Endothelial cell of umbilical vein (primary cell): Measurements from ENCODE around the gene COL28A1.

ENCODE experiments used
- FOS ChIP-seq: IDR thresholded peaks from 2 replicates; pipeline ENCODE4 v1.6.1; 2011; ENCODE audit warnings: mild to moderate bottlenecking, low read length, moderate library complexity, borderline replicate concordance; ENCODE audit not compliant: insufficient read depth
- POLR2AphosphoS5 ChIP-seq: IDR thresholded peaks from 2 replicates; pipeline ENCODE4 v1.6.1; 2012; ENCODE audit warnings: low read depth, mild to moderate bottlenecking, control low read depth, low read length, moderate library complexity; ENCODE audit not compliant: insufficient read depth
- TF ChIP-seq, protein P1 (sequence below), 2 donors: IDR thresholded peaks; 1 replicate in 1 of 2; 2 replicates in 1 of 2; pipeline ENCODE4 v1.5.1; 2011; ENCODE audit warnings: low read length in 2 of 2, mild to moderate bottlenecking in 2 of 2, moderate library complexity in 2 of 2, control low read depth in 1 of 2, inconsistent platforms in 1 of 2, low read depth in 1 of 2; ENCODE audit not compliant: insufficient read depth in 1 of 2; ENCODE audit errors: extremely low read depth in 1 of 2

DNA sequence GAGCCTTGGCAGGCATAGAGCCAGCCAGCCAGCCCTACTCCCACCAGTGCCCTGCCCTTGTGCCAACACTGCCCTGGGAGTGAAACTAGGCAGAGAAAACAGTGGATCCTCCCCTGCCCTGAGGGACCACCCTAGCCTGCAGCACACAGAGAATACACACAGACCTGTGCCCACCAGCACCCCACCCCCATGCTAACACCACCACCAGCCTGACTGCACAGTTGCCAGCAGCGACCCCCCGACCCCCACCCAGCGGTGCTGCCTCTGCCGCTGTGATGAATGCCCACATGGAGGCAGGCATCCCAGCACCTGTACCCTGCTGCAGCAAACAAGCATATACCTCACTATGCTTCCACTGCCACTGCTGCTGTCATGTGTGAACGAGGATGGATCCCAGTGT, 21.6 kb upstream of the COL28A1 start:
- TF ChIP-seq POLR2AphosphoS5 (no peak), FOS (no peak)
- TF ChIP-seq, protein P1, sequence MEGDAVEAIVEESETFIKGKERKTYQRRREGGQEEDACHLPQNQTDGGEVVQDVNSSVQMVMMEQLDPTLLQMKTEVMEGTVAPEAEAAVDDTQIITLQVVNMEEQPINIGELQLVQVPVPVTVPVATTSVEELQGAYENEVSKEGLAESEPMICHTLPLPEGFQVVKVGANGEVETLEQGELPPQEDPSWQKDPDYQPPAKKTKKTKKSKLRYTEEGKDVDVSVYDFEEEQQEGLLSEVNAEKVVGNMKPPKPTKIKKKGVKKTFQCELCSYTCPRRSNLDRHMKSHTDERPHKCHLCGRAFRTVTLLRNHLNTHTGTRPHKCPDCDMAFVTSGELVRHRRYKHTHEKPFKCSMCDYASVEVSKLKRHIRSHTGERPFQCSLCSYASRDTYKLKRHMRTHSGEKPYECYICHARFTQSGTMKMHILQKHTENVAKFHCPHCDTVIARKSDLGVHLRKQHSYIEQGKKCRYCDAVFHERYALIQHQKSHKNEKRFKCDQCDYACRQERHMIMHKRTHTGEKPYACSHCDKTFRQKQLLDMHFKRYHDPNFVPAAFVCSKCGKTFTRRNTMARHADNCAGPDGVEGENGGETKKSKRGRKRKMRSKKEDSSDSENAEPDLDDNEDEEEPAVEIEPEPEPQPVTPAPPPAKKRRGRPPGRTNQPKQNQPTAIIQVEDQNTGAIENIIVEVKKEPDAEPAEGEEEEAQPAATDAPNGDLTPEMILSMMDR (IDR thresholded peaks at IDR 0.05; ENCODE audit: extremely low read depth in 1 of 2, insufficient read depth in 1 of 2, low read depth in 1 of 2, low read length in 2 of 2): no peak
